HUES64 (cell line): ENCODE data around the gene TACO1.

Source experiments
- H3K27ac ChIP-seq: 2 replicates; pipeline ENCODE4 v1.7.0; 2013; ENCODE audit warnings: low read depth, low read length, inconsistent platforms
- H3K27me3 ChIP-seq: 2 replicates; pipeline ENCODE4 v1.6.1; 2013; ENCODE audit warnings: mild to moderate bottlenecking, low read length; ENCODE audit not compliant: insufficient read depth
- H3K36me3 ChIP-seq: 2 replicates; pipeline ENCODE4 v1.6.1; 2013; ENCODE audit warnings: mild to moderate bottlenecking, low read length; ENCODE audit not compliant: insufficient read depth
- H3K4me1 ChIP-seq: 2 replicates; pipeline ENCODE4 v1.6.1; 2013; ENCODE audit warnings: mild to moderate bottlenecking, low read length, moderate library complexity; ENCODE audit not compliant: insufficient read depth
- H3K4me3 ChIP-seq: 2 replicates; pipeline ENCODE4 v1.5.1; 2013; ENCODE audit warnings: mild to moderate bottlenecking, low read length, moderate library complexity
- H3K9ac ChIP-seq: 2 replicates; pipeline ENCODE4 v1.6.1; 2013; ENCODE audit warnings: mild to moderate bottlenecking, low read depth, low read length
- H3K9me3 ChIP-seq: 2 replicates; pipeline ENCODE4 v1.6.1; 2013; ENCODE audit warnings: low read depth, low read length; ENCODE audit not compliant: insufficient read depth
- WGBS: fragments of 150-250, 120-280 bp; methylation state at CpG from one replicate; pipeline ENCODE4 v1.1.7; 2013; ENCODE audit warnings: missing lambda C conversion rate; 5-methylcytosine and 5-hydroxymethylcytosine counted together

The TACO1 gene

DNA sequence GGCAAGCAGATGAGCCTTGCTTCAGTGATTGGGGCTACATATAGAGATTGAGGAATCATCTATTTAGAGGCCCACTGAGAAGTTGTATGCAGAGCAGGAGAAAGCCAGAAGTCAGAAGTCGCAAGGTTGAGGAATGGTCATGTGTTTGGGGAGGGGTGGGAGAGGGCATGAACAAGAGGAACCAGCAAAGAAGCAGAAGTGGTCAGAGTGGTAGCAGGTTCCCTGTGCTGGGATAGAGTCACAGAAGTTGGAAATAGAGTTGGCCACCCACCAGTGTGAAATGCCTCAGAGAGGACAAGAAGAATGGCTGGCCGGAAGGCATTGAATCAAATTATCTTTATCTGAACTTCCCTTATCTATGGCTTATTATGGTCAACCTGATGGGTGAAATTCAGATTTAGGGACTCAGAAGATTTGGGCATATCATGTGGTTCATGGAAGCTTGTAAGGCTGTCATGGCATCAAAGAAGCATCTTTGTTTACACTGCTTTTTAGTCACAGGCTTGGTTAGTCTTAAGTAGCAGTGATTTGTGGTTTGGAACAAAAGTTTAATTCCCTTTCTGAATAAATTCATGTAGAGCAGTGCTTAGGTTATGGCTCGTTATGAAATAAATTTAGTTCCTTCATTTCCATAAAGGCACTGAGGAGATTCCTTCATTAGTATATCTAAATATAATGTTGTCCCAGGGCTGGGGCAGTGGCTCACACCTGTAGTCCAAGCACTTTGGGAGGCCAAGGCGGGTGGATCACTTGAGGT is 41.2 kb downstream of the TACO1 start:
- Histone ChIP-seq H3K9me3 (no peaks in the 10 kb centered on the region), H3K4me1 (no peaks in the 10 kb centered on the region; the same call in 1 of the 2 replicates), H3K4me3 (no peak overlapping the region), H3K27me3 (no peaks in the 10 kb centered on the region), H3K36me3 (peaks cover 12% of the 10 kb centered on the region; the same call in 1 of the 2 replicates), H3K27ac (no peak overlapping the region), H3K9ac (no peak overlapping the region)
- 97% methylated on average over 4 of the region's 4 CpGs for WGBS

DNA sequence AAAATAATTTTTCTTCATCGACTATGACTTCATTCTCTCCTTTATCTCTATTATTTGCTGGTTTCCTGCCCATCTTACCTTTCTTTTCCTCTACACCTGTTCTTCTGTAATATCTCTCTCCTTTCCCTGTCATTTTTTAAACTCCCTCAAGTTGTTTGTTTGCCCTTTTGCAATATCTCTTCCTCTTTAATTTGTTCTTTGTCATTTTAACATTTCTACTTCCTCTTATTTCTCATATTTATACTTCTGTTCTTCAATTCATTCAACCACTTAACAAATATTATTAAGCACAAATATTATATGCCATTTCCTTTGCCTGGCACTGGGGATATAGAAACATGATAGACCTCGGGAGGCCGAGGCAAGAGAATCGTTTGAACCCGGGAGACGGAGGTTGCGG is 44.2 kb downstream of the TACO1 start:
- Histone ChIP-seq H3K4me3 (no peak overlapping the region), H3K27ac (no peak overlapping the region), H3K36me3 (peaks cover 5% of the 10 kb centered on the region; the same call in 1 of the 2 replicates), H3K9ac (no peak overlapping the region), H3K9me3 (no peaks in the 10 kb centered on the region), H3K27me3 (no peaks in the 10 kb centered on the region), H3K4me1 (peaks cover 13% of the 10 kb centered on the region)
- WGBS, result 97% methylated on average over 7 of the region's 7 CpGs

- H3K27ac ChIP-seq, result no peak overlapping the region
- no peak overlapping the region for H3K9ac ChIP-seq
- H3K36me3 ChIP-seq, result peaks cover 5% of the 10 kb centered on the region; the same call in 1 of the 2 replicates
- no peaks in the 10 kb centered on the region for H3K27me3 ChIP-seq
- H3K4me1 ChIP-seq, result peaks cover 13% of the 10 kb centered on the region
- H3K4me3 ChIP-seq, result no peak overlapping the region
- no peaks in the 10 kb centered on the region for H3K9me3 ChIP-seq
- WGBS, result 94% methylated on average over 5 of the region's 5 CpGs
Measured at GRCh38 chr17:63645775-63646487, 45.2 kb downstream of the TACO1 start.

GRCh38 chr17:63646488-63646806 is 45.8 kb downstream of the TACO1 start:
- Histone ChIP-seq H3K4me1 (peaks cover 13% of the 10 kb centered on the region), H3K27ac (no peak overlapping the region), H3K9me3 (no peaks in the 10 kb centered on the region), H3K27me3 (no peaks in the 10 kb centered on the region), H3K4me3 (no peak overlapping the region), H3K36me3 (peaks cover 5% of the 10 kb centered on the region; the same call in 1 of the 2 replicates), H3K9ac (no peak overlapping the region)
- WGBS, result 100% methylated on average over 1 of the region's 1 CpG

DNA sequence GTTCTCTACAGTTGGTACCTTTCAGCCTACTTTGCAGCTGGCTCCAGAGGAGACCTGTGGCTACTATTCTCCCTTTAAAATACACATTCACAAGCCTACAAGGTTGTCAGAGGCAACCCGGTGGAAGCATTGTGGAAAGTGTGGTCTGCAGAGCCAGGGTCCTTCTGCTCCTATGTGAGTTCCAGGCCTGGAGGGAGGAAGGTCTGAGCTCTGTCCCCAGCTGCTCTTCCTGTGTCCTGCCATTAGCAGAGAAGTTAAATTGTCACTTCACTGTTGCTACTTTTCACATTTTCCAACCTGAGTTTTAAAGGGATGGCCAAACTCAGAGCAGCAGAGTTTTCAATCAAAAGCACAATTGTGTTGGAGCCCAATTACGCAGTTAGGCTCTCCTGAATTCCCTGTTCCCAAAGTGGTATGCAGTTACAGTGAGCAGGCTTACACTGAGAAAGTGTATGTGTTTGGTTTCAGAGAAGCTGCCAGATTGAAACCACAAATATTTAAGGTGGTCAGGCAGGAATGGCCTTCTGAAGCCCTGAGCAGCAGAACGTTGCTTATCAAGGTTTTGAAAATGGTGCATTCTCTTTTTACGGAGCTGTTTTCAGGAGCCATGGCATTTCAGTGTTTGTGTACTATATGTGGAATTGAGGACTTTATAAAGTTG is 46.5 kb downstream of the TACO1 start:
- Histone ChIP-seq H3K27ac (peak overlapping the region; percentile 1; the same call in 1 of the 2 replicates), H3K9me3 (no peaks in the 10 kb centered on the region), H3K4me1 (peaks cover 13% of the 10 kb centered on the region), H3K4me3 (no peak overlapping the region), H3K36me3 (peaks cover 7% of the 10 kb centered on the region), H3K27me3 (no peaks in the 10 kb centered on the region), H3K9ac (no peak overlapping the region)
- 64% methylated on average over 4 of the region's 4 CpGs for WGBS

- peak overlapping the region; percentile 51; the same call in 1 of the 2 replicates for H3K27ac ChIP-seq
- peaks cover 13% of the 10 kb centered on the region for H3K4me1 ChIP-seq
- peaks cover 14% of the 10 kb centered on the region for H3K36me3 ChIP-seq
- H3K9ac ChIP-seq, result no peak overlapping the region
- H3K4me3 ChIP-seq, result no peak overlapping the region
- no peaks in the 10 kb centered on the region for H3K9me3 ChIP-seq
- no peaks in the 10 kb centered on the region for H3K27me3 ChIP-seq
Measured at GRCh38 chr17:63647936-63648335, 47.2 kb downstream of the TACO1 start.

DNA sequence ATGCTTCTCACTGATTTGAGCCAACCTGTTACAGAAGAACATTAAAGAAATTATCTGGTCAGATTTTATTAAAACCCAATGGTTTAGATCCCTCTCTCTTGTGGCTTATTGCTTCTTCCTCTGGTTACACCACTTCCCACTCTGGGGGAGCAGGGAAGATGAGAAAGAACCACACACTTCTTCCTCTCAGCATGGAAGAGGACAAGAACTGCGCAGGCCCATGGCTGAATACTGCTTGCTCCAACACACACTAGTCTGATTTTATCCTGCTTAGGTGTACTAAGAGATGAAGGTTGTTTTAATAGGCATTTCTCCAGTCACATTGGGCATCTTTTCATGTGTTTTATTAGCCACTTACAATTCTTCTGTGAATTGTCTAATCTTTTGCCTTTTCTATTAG is 49.1 kb downstream of the TACO1 start:
- H3K27me3 ChIP-seq, result no peaks in the 10 kb centered on the region
- peaks cover 29% of the 10 kb centered on the region for H3K36me3 ChIP-seq
- peaks cover 13% of the 10 kb centered on the region for H3K4me1 ChIP-seq
- H3K4me3 ChIP-seq, result no peak overlapping the region
- no peak overlapping the region for H3K9ac ChIP-seq
- H3K9me3 ChIP-seq, result no peaks in the 10 kb centered on the region
- WGBS, result 100% methylated on average over 1 of the region's 1 CpG
- H3K27ac ChIP-seq, result no peak overlapping the region

DNA sequence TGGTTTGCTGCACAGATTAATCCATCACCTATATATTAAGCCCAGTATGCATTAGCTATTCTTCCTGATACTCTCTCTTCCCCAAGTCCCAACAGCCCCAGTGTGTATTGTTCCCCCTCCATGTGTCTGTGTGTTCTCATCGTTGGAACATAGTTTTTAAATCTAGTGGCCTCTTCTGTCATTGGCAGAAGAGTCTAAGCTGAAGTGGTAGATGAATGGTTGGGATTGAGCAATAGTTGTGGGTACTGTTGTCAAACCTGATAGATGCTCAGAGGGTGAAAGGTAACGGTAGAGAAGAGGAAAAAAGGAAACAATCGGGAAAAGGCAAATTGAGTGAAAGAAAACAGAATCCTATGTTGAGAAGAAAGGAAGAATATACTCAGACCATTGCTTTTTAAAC is 51.4 kb downstream of the TACO1 start:
- Histone ChIP-seq H3K36me3 (peaks cover 24% of the 10 kb centered on the region), H3K9me3 (no peaks in the 10 kb centered on the region), H3K9ac (no peak overlapping the region), H3K27ac (no peak overlapping the region), H3K27me3 (no peaks in the 10 kb centered on the region), H3K4me3 (no peak overlapping the region), H3K4me1 (peaks cover 13% of the 10 kb centered on the region)
- WGBS, result 96% methylated on average over 3 of the region's 3 CpGs

- Histone ChIP-seq H3K27ac (no peak overlapping the region), H3K4me1 (peaks cover 3% of the 10 kb centered on the region), H3K27me3 (no peaks in the 10 kb centered on the region), H3K9ac (no peak overlapping the region), H3K4me3 (no peak overlapping the region), H3K36me3 (peaks cover 29% of the 10 kb centered on the region), H3K9me3 (no peaks in the 10 kb centered on the region)
- WGBS, result 72% methylated on average over 2 of the region's 2 CpGs
Measured at GRCh38 chr17:63653050-63653449, 52.4 kb downstream of the TACO1 start.

GRCh38 chr17:63657786-63658185 is 57.1 kb downstream of the TACO1 start:
- H3K9me3 ChIP-seq, result no peaks in the 10 kb centered on the region
- H3K4me3 ChIP-seq, result no peak overlapping the region
- H3K36me3 ChIP-seq, result peaks cover 29% of the 10 kb centered on the region
- 90% methylated on average over 3 of the region's 3 CpGs for WGBS
- no peaks in the 10 kb centered on the region for H3K27me3 ChIP-seq
- no peak overlapping the region for H3K27ac ChIP-seq
- H3K4me1 ChIP-seq, result no peaks in the 10 kb centered on the region
- no peak overlapping the region for H3K9ac ChIP-seq
